Hepatocyte (in vitro differentiated cells): ENCODE data around the gene IFI27L1. TPM values are rescaled to one million over a fixed set of nuclear protein-coding genes. Genes with fewer than 3 reads are reported as not detected.

Experiments used
- polyA plus RNA-seq: library from polyadenylated mRNA; unstranded; fragments of >200 nt; fragmentation: Nextera tagmentation; extraction: Ambion mirVana; gene quantifications from 2 replicates; pipeline ENCODE4 v1.2.1, GENCODE V29; 2016
- total RNA-seq: library from RNA; depleted of rRNA; stranded (reverse); fragments of >200 nt; gene quantifications from 2 replicates; pipeline ENCODE4 v1.2.3, GENCODE V29; 2014

IFI27L1 gene
- total and polyA plus RNA-seq, 2 experiments from 2014 or later: 18.9 to 29.4 TPM

Other genes with a start within 250 kb of the IFI27L1 start
- not detected in 2 replicates for gene FAM181A, start 154.0 kb upstream of the IFI27L1 start, total RNA-seq
- 0.90 TPM in 1 of 2 replicates, not detected in the other for gene FAM181A, start 154.0 kb upstream of the IFI27L1 start, polyA plus RNA-seq
- gene ASB2, start 104.7 kb upstream of the IFI27L1 start, total RNA-seq: 0.53 and 1.8 TPM in 2 replicates
- 0.27 and 0.32 TPM in 2 replicates for gene ASB2, start 104.7 kb upstream of the IFI27L1 start, polyA plus RNA-seq
- not detected in 2 replicates for gene CCDC197, start 84.0 kb upstream of the IFI27L1 start, total RNA-seq
- gene CCDC197, start 84.0 kb upstream of the IFI27L1 start, polyA plus RNA-seq: not detected in 2 replicates
- 2.1 and 2.7 TPM in 2 replicates for gene OTUB2, start 55.0 kb upstream of the IFI27L1 start, total RNA-seq
- 1.5 and 2.8 TPM in 2 replicates for gene OTUB2, start 55.0 kb upstream of the IFI27L1 start, polyA plus RNA-seq
- gene DDX24, start 108 bp upstream of the IFI27L1 start, total RNA-seq: 127 and 134 TPM in 2 replicates
- 125 and 145 TPM in 2 replicates for gene DDX24, start 108 bp upstream of the IFI27L1 start, polyA plus RNA-seq
- gene IFI27, start 29.4 kb downstream of the IFI27L1 start, total RNA-seq: 1.1 and 1.8 TPM in 2 replicates
- 6.7 and 7.3 TPM in 2 replicates for gene IFI27, start 29.4 kb downstream of the IFI27L1 start, polyA plus RNA-seq
- gene IFI27L2, start 48.3 kb downstream of the IFI27L1 start, total RNA-seq: 47.4 and 95.1 TPM in 2 replicates
- 90.5 and 91.5 TPM in 2 replicates for gene IFI27L2, start 48.3 kb downstream of the IFI27L1 start, polyA plus RNA-seq
- 2.3 and 3.8 TPM in 2 replicates for gene PPP4R4, start 93.0 kb downstream of the IFI27L1 start, total RNA-seq
- 0.61 and 1.0 TPM in 2 replicates for gene PPP4R4, start 93.0 kb downstream of the IFI27L1 start, polyA plus RNA-seq
- gene SERPINA10, start 212.0 kb downstream of the IFI27L1 start, total RNA-seq: 19.1 and 23.0 TPM in 2 replicates
- gene SERPINA10, start 212.0 kb downstream of the IFI27L1 start, polyA plus RNA-seq: 4.5 and 10.5 TPM in 2 replicates
- gene SERPINA6, start 242.0 kb downstream of the IFI27L1 start, total RNA-seq: 132 TPM in 2 replicates
- gene SERPINA6, start 242.0 kb downstream of the IFI27L1 start, polyA plus RNA-seq: 86.8 and 135 TPM in 2 replicates